NCI-H460 (cell line): ENCODE data around the gene NRSN2. TPM values are rescaled to one million over a fixed set of nuclear protein-coding genes. Genes with fewer than 3 reads are reported as not detected.
"Not testable (repeated sequence)": the region's sequence is repeated elsewhere in the genome, so short reads cannot be mapped to it uniquely, and the experiment has no call there.

ENCODE experiments used
- DNase-seq: peaks from one replicate; pipeline ENCODE4 v3.0.0-alpha.2; 2016; ENCODE audit warnings: low read depth; ENCODE audit errors: extremely low read depth
- total RNA-seq: library from RNA; depleted of rRNA; stranded (reverse); fragments of >200 nt; shearing (Covaris generic); gene quantifications from 2 replicates; pipeline ENCODE4 v1.2.3, GENCODE V29; 2014

NRSN2 gene
- total RNA-seq, 1 experiment from 2014 or later: 16.3 TPM

- peak; percentile 67 for DNase-seq
Measured at GRCh38 chr20:324177-325044, 22.5 kb upstream of the NRSN2 start.

DNA sequence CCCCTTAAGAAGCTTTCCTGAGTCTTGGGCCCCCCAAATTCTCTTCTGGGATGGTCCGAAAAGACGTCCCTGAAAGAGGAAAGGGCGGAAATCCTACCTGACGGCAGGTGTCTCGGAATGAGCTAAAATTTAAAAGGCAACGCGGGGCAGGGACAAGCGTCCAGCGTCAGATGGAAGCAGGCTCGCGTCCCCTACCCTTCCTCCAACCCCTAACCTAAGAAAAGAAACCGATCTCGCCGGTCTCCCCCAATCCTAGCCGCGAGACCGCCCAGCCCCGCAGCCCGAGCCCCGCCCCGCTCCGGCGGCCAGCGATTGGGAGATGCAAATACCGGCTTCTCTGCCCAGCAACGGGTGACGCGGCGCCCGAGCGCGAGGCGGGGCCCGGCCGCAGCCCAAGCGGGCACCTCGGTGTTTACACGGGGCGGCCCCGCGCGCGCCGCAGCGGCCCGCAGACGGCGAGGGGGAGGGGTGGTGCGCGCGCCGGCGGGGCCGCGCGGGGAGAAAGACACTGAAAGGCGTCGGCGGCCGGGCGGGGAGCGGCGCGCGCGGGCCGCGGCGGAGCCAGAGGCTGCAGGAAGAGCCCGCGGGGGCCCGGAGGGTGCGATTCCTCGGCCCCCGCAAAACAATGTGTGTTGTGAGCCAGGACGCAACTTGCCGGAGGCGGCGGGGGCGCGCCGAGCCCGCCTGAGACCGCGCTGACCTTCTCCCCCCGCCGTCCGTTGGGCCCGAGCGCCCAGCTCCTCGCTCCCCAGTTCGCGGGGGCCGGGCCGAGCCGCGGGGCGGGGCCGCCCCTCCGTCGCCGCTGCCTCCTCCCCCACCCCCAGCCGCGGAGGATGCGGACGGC, 21.6 kb upstream of the NRSN2 start, which contains the start of gene SOX12:
Gene SOX12, plus strand, starts transcription at position 508 of the 844 bp plus-strand sequence. CDS start 373 bp downstream, outside the sequence.
- DNase-seq: peak; percentile 91

DNA sequence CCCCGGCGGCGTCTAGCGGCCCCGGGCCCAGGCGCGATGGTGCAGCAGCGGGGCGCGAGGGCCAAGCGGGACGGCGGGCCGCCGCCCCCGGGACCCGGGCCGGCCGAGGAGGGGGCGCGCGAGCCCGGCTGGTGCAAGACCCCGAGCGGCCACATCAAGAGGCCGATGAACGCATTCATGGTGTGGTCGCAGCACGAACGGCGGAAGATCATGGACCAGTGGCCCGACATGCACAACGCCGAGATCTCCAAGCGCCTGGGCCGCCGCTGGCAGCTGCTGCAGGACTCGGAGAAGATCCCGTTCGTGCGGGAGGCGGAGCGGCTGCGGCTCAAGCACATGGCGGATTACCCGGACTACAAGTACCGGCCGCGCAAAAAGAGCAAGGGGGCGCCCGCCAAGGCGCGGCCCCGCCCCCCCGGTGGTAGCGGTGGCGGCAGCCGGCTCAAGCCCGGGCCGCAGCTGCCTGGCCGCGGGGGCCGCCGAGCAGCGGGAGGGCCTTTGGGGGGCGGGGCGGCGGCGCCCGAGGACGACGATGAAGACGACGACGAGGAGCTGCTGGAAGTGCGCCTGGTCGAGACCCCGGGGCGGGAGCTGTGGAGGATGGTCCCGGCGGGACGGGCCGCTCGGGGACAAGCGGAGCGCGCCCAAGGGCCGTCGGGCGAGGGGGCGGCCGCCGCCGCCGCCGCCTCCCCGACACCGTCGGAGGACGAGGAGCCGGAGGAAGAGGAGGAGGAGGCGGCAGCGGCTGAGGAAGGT, 20.8 kb upstream of the NRSN2 start:
- no peak for DNase-seq

DNA sequence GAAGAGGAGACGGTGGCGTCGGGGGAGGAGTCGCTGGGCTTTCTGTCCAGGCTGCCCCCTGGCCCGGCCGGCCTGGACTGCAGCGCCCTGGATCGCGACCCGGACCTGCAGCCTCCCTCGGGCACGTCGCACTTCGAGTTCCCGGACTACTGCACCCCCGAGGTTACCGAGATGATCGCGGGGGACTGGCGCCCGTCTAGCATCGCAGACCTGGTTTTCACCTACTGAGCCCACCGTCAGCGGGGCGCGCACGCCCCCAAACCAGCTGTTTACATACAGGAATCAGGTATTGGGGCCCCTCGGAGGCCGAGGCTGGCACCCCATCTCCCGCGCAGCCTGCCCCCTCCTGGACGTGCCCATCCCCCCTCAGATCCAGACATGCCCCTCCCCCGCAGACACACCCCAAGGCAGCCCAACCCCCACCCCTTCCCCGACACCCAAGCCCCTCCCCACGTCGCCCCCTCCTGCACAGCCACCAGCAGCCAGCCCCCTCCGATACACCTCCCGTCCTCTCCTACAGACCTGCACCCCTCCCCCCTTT, 20.2 kb upstream of the NRSN2 start:
- no peak for DNase-seq

DNA sequence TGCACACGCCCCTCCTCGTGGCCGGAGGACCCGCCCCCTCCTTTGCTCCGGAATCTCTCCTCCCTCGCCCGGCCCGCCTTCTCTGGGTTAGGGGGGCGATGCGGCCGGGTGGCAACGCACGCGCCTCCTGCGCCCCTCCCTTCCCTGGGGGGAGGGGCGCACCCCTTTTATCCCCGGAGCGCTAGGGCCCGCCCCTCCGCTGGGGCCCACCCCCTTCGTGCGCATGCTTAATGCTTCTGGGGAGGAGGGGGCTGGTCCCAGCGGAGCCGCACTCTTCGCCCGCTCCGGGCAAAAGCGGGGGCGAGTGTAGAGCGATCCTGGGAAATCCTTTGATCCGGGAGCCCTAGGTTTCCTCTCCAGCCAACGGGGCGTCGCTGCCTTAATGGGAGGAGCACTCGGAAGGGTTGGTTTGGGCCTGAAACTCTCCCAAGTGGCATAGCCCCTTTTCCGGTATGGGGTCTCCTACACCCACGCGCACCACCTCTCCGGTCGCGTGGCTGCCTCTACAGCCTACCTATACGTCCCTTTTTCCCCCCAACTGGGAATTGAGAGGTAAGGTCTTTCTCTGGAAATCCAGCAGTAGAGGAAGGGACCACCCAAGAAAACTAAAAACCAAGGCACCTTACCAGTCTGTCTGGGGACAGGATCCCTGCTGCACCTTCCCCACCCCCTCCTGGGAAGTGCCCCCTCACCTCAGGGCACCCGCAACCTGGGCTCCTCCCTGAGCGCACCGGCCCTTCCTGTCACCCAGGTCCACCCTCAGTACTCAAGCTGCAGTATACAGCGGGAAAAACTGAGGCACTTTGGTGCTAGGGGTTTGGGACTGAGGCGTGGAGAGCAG, 19.5 kb upstream of the NRSN2 start:
- peak; percentile 88 for DNase-seq

DNA sequence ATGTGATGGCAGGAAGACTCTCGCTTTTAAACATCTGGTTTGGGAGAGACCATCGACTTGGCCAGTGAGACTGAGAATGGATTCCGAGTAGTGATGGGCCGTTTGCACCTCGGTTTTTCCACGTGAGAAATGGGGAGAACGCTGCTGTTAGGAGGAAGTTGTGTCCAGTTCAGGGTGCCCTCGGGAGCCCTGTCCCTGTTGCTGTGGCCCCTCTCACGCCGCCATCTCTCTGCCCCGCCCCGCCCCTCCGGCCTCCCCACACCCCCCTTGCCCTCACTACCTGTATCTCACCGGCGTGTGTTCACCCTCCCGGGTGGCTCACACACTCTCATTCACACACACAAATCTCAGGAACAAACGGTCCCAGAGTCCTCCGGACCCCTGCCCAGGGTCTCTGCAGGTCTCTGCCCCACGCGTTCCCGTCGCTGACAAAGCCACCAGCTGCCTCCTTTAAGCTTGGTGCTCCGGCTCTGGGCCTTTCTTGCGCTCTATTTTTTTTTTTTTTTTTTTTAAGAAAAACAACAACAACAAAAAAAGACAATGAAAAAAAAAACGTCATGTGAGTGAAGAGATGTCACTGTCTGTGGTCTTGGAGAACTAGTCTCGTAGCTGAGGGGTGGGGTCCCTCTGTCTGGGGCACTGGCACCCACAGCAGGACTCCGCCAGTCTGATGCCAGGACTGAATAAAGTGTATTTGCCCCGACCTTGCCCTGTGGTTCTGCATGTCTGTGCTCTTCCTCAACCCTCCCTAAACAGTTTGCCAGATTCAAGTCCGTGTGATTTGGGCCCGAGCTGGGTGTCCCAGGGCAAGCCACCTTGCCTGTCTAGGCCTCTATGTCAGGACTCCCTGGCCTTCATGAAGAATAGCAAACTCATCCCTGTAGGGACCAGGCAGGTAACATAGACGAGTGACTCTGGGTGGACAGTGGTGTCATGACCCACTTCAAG, 18.6 kb upstream of the NRSN2 start:
- DNase-seq: no peak

DNA sequence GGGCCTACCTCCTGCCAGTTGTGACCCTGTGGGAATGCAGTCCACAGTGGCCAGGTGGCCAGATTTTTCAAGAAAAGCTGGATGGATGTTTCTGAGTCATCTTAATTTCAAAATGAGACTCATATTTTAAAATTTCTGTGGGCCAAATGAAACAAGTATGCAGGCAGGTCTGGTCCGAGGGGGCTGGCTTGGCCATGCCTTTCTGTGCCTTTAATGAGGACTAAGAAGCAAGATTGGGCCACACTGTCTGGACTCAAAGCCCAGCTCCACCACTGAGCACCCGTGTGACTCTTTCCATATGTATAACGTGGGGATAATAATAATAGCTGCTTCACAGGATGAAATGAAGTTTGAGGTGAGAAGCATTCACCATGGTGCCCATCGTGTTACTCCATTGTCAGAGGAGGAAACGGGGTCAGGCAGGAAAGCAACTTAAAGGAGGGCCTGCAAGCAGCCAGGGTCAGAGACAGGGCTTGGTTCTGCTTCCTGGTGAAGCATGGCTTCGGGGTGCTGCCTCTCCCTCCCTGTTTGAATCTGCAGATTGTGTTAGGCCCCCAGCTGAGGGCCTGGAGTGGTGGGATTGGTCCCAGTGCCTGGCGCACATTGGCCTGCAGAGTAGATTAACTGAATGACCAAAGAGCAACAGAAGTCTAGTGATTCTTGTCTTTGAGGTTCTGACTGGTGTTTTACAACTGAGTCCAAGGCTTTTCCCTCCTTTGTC, 17.8 kb upstream of the NRSN2 start:
- DNase-seq: no peak

DNA sequence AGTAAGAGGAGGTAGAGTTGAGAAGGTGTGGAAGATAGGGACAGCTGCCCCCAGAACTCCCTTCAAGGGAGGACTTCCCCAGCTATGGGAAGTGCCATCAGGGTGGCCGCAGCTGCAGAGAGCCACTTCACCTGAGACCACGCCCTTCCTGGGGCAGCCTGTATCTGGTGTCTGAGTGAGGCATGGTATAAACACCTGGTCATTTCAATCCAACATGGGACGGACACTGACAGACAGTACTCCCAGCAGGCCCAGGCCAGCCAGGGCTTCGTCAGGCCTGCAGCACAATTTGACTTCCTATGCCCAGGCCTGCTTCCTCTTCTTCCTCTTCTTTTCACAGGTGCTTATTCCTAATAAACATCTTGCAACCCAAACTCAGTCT, 17.1 kb upstream of the NRSN2 start:
- no peak for DNase-seq

DNA sequence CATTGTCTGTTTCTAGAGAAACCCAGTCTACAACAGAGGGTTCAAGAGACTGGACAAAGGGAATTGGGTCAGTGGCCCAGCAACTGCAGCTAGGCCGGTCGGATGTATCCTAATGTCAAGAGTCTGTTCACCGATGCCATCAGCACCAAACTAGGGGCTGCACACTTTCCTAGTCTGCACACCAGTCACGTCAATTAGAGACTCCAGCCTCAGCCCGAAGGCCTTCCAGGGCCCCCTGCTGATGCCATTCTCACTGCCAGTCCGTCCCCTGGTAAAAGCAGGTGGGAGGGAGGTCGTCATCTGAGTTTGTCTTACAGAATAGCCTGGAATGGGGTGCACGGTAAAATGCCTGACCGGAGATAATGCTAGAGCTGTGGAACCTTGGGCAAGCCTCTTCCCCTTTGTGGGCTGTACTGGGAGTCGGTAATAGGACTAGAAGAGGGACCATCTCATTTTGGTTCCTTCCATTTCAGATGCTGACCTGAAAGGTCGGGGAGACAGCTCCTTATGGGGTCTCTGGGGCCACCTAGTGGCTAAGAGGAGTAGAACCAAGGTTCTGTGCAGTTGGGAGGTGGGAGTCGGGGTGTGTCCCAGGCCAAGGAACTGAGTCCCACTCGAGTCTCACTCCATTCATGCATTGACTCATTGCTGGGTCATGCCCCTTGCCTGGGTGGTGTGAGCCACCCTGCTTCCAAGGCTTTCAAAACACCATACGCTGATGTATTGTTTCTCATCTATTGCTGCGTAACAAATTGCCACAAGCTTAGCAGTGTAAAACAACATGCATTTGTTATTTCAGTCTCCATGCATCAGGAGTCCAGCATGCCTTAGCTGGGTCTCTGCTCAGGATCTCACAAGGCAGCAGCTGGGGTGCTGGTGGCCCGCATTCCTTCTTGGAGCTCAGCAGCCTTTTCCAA, 16.4 kb upstream of the NRSN2 start:
- DNase-seq: peak; percentile 61

GRCh38 chr20:334578-334977, 12.3 kb upstream of the NRSN2 start:
- DNase-seq: no peak

- DNase-seq: not testable (repeated sequence)
Measured at GRCh38 chr20:336040-336439, 10.9 kb upstream of the NRSN2 start.

DNA sequence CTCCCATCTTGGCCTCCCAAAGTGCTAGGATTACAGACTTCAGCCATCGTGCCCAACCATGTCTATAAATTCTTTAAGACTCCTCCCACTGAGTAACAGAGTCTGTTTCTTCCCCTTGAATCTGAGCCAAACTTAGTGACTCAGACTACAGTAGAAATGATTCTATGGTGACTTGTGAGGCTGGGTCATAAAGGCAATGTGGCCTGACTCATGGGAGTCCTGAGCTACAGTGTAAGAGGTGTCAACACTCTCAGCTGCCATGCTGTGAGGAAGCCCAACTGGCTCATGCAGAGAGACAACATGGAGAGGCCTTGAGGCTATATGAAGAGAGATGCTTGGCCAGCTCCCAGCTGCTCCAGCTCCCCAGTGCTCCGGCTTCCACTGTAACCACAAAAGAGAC, 5.2 kb upstream of the NRSN2 start:
- DNase-seq: peak; percentile 83

- DNase-seq: no peak
Measured at GRCh38 chr20:343107-343506, 3.8 kb upstream of the NRSN2 start.

DNA sequence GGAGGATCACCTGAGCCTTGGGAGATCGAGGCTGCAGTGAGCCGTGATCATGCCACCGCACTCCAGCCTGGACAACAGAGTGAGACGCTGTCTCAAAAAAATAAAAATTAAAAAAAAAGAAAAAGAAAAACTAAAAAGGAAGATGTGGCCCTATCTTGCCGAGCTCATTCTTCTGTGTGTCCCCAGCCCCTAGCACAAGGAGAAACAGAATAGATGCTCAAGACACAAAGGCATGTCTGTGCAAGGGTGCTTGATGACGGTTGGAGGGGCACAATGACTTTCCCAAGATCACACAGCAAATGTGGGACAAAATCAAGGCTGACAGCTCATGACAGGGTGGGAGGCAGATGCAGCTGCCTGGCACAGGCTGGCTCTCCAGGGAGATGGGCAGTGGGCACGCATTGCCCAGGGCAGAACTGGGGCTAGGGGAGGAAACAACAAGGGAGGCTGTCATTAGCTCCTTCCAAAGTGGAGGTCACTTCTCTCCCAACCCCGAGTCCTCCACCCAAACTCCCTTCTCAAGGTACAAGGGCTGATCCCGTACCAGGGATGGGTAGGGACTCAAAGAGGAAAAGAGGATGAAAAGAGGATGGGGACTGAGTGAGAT, 775 bp upstream of the NRSN2 start:
- DNase-seq: no peak

DNA sequence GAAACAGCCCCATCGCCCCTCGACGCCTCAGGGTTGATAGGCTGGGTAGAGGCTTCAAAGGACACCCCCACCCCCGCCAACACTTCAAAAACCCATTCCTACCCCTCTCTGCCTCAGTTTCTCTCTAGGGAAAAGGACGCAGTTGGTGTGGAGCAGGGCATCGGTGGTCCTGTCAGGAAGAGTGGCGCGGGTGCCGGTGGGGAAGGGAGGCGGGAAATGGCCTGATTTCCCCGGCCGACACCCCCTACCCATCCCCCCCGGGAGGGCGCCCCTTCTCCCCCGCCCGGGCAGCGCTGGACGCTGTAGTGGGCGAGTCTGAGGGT, 367 bp downstream of the NRSN2 start:
- DNase-seq: no peak

- DNase-seq: peak; percentile 91
Measured at GRCh38 chr20:347640-348484, 951 bp downstream of the NRSN2 start.
